ENCODE results near the gene ZNF816. TPM values are rescaled to one million over a fixed set of nuclear protein-coding genes. Genes with fewer than 3 reads are reported as not detected.

ZNF816 gene
- total and polyA plus RNA-seq, 4 donors, result 2.9 to 20.9 (median 7.0) TPM

DNA sequence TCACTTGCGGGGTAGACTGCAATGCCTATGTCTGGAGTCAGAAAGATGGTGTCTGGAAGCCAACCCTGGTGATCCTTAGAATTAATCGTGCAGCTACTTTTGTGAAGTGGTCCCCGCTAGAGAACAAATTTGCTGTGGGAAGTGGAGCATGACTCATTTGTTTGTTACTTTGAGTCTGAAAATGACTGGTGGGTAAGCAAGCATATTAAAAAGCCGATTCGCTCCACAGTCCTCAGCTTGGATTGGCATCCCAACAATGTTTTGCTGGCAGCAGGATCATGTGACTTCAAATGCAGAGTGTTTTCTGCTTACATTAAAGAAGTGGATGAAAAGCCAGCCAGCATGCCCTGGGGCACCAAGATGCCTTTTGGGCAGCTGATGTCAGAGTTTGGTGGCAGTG lies 41.6 kb upstream of the ZNF816 start:
- Histone ChIP-seq H3K27ac (ENCODE audit: low read depth in 1 of 2, low read length in 1 of 2) (no peak overlapping the region), H3K27me3 (ENCODE audit: control insufficient read depth in 3 of 3, insufficient read depth in 3 of 3, low read length in 2 of 3) (no peaks in the 10 kb centered on the region), H3K4me3 (no peak overlapping the region), H3K9ac (ENCODE audit: insufficient read depth in 1 of 2, low read length in 2 of 2) (no peak overlapping the region), H3K4me1 (ENCODE audit: control insufficient read depth in 5 of 5, insufficient read depth in 5 of 5, low read length in 5 of 5) (no peaks in the 10 kb centered on the region), H3K36me3 (ENCODE audit: control insufficient read depth in 4 of 4, insufficient read depth in 4 of 4, low read length in 4 of 4) (no peaks in the 10 kb centered on the region), H3K9me3 (ENCODE audit: control insufficient read depth in 4 of 4, insufficient read depth in 3 of 4, low read length in 3 of 4) (peaks cover 0 to 13% (median 0%) of the 10 kb centered on the region in 4 donors)
- TF ChIP-seq, protein P1, sequence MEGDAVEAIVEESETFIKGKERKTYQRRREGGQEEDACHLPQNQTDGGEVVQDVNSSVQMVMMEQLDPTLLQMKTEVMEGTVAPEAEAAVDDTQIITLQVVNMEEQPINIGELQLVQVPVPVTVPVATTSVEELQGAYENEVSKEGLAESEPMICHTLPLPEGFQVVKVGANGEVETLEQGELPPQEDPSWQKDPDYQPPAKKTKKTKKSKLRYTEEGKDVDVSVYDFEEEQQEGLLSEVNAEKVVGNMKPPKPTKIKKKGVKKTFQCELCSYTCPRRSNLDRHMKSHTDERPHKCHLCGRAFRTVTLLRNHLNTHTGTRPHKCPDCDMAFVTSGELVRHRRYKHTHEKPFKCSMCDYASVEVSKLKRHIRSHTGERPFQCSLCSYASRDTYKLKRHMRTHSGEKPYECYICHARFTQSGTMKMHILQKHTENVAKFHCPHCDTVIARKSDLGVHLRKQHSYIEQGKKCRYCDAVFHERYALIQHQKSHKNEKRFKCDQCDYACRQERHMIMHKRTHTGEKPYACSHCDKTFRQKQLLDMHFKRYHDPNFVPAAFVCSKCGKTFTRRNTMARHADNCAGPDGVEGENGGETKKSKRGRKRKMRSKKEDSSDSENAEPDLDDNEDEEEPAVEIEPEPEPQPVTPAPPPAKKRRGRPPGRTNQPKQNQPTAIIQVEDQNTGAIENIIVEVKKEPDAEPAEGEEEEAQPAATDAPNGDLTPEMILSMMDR (IDR thresholded peaks at IDR 0.05; ENCODE audit: control extremely low read depth, extremely low read depth), result no peak
- 75 to 80% methylated on average over 5 of the region's 5 CpGs for WGBS, 2 donors
- DNase-seq (no peak), ATAC-seq (ENCODE audit: insufficient read depth, low FRiP score) (no peak)

DNA sequence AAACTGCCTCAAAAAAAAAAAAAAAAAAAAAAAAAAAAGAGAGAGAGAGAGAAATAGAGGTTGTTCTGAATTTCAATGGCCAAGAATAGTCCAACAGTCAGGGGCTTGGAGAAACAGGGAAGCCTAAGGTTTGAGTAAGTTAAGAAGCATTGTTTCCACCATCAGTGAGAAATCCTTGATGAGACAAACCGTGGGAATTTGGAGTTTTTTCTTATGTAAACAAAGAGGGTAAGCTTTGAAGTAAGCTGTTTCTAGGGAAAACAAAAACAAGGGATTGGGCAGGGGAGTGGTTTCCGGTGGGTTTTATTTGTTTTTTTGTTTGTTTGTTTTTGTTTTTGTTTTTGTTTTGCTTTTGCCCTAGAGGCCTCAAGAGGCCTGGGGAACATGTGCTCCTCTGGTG lies 39.8 kb upstream of the ZNF816 start:
- 24 to 31% methylated on average over 2 of the region's 2 CpGs for WGBS, 2 donors
- H3K27me3 ChIP-seq (ENCODE audit: control insufficient read depth in 3 of 3, insufficient read depth in 3 of 3, low read length in 2 of 3), result no peaks in the 10 kb centered on the region
- no peak overlapping the region for H3K27ac ChIP-seq (ENCODE audit: low read depth in 1 of 2, low read length in 1 of 2)
- ATAC-seq (ENCODE audit: insufficient read depth, low FRiP score) (no peak), DNase-seq (no peak)
- H3K4me1 ChIP-seq (ENCODE audit: control insufficient read depth in 5 of 5, insufficient read depth in 5 of 5, low read length in 5 of 5), result no peaks in the 10 kb centered on the region
- no peak overlapping the region for H3K4me3 ChIP-seq
- no peak overlapping the region for H3K9ac ChIP-seq (ENCODE audit: insufficient read depth in 1 of 2, low read length in 2 of 2)
- no peaks in the 10 kb centered on the region for H3K36me3 ChIP-seq (ENCODE audit: control insufficient read depth in 4 of 4, insufficient read depth in 4 of 4, low read length in 4 of 4)
- H3K9me3 ChIP-seq (ENCODE audit: control insufficient read depth in 4 of 4, insufficient read depth in 3 of 4, low read length in 3 of 4), result peaks cover 0 to 14% (median 0%) of the 10 kb centered on the region in 4 donors
- TF ChIP-seq, protein P1 (IDR thresholded peaks at IDR 0.05; ENCODE audit: control extremely low read depth, extremely low read depth), result no peak

DNA sequence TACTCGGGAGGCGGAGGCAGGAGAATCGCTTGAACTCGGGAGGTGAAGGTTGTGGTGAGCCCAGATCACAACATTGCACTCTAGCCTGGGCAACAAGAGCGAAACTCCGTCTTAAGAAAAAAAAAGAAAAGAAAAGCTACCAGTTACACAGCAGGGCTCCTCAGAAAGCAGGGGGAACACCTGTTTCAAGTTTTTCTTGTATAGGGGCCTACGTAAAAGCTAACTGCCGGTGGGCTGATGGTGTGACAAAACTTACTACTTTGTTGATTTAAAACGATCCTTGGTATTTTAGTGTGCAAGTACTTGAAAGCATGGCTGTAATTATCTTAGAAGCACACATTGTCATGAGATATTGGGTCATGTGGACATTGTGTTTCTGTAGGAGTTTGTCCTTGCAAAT lies 35.3 kb upstream of the ZNF816 start:
- Histone ChIP-seq H3K36me3 (ENCODE audit: control insufficient read depth in 4 of 4, insufficient read depth in 4 of 4, low read length in 4 of 4) (no peaks in the 10 kb centered on the region), H3K27ac (ENCODE audit: low read depth in 1 of 2, low read length in 1 of 2) (no peak overlapping the region), H3K27me3 (ENCODE audit: control insufficient read depth in 3 of 3, insufficient read depth in 3 of 3, low read length in 2 of 3) (no peaks in the 10 kb centered on the region), H3K4me1 (ENCODE audit: control insufficient read depth in 5 of 5, insufficient read depth in 5 of 5, low read length in 5 of 5) (peaks cover 0 to 5% (median 0%) of the 10 kb centered on the region in 5 donors), H3K4me3 (no peak overlapping the region), H3K9ac (ENCODE audit: insufficient read depth in 1 of 2, low read length in 2 of 2) (no peak overlapping the region), H3K9me3 (ENCODE audit: control insufficient read depth in 4 of 4, insufficient read depth in 3 of 4, low read length in 3 of 4) (peaks cover 0 to 8% (median 0%) of the 10 kb centered on the region in 4 donors)
- 75 to 78% methylated on average over 9 of the region's 9 CpGs for WGBS, 2 donors
- TF ChIP-seq, protein P1 (IDR thresholded peaks at IDR 0.05; ENCODE audit: control extremely low read depth, extremely low read depth), result no peak
- DNase-seq (no peak), ATAC-seq (ENCODE audit: insufficient read depth, low FRiP score) (no peak)

DNA sequence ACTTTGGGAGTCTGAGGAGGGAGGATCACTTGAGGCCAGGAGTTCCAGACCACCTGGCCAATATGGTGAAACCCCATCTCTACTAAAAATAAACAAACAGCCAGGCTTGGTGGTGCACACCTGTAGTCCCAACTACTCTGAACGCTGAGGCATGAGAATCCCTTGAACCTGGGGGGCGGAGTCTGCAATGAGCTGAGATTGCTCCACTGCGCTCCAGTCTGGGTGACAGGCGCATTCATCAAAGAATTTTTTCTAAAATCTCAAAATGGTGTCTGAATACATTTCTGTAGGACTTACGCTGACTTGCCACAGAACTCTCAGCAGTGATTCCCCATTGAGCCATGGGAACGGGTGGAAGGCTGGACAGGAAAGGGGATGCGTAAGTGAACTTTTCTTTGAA lies 33.0 kb upstream of the ZNF816 start:
- H3K4me1 ChIP-seq (ENCODE audit: control insufficient read depth in 5 of 5, insufficient read depth in 5 of 5, low read length in 5 of 5), result peaks cover 0 to 11% (median 0%) of the 10 kb centered on the region in 5 donors
- H3K9ac ChIP-seq (ENCODE audit: insufficient read depth in 1 of 2, low read length in 2 of 2), result no peak overlapping the region
- no peaks in the 10 kb centered on the region for H3K27me3 ChIP-seq (ENCODE audit: control insufficient read depth in 3 of 3, insufficient read depth in 3 of 3, low read length in 2 of 3)
- no peak overlapping the region for H3K27ac ChIP-seq (ENCODE audit: low read depth in 1 of 2, low read length in 1 of 2)
- no peaks in the 10 kb centered on the region for H3K36me3 ChIP-seq (ENCODE audit: control insufficient read depth in 4 of 4, insufficient read depth in 4 of 4, low read length in 4 of 4)
- peaks cover 0 to 8% (median 0%) of the 10 kb centered on the region in 4 donors for H3K9me3 ChIP-seq (ENCODE audit: control insufficient read depth in 4 of 4, insufficient read depth in 3 of 4, low read length in 3 of 4)
- TF ChIP-seq, protein P1 (IDR thresholded peaks at IDR 0.05; ENCODE audit: control extremely low read depth, extremely low read depth), result no peak
- no peak for ATAC-seq (ENCODE audit: insufficient read depth, low FRiP score)
- DNase-seq, result no peak
- H3K4me3 ChIP-seq, result no peak overlapping the region
- WGBS, 2 donors, result 86 to 90% methylated on average over 7 of the region's 7 CpGs

All from lung (tissue), 12 donors.